ENCODE measurements around the gene HOXC4.

DNA sequence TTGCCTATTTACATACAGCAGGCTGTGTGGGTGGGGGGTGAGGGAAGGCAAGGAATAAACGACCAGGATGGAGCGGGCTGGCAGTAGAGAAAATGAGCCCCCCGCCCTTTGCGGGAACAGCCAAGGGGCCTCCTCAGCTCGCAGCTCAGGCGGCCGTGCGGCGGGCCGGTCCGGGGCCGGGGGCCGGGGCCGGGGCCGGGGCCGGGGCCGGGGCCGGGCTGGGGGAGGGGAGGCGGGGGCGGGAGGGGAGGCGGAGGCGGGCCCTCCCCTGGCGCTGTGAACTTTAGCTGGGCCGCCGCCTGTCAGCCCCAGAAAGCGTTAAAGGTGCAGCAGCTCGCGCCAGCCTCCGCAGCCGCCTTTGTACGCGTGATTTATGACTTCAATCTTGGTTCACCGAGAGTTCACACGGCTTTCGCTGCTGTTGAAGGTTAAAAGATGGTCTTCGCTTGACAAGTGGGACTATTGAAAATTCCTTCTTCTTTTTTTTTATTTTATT lies 28.8 kb downstream of the HOXC4 start:
- TF ChIP-seq, protein P1, sequence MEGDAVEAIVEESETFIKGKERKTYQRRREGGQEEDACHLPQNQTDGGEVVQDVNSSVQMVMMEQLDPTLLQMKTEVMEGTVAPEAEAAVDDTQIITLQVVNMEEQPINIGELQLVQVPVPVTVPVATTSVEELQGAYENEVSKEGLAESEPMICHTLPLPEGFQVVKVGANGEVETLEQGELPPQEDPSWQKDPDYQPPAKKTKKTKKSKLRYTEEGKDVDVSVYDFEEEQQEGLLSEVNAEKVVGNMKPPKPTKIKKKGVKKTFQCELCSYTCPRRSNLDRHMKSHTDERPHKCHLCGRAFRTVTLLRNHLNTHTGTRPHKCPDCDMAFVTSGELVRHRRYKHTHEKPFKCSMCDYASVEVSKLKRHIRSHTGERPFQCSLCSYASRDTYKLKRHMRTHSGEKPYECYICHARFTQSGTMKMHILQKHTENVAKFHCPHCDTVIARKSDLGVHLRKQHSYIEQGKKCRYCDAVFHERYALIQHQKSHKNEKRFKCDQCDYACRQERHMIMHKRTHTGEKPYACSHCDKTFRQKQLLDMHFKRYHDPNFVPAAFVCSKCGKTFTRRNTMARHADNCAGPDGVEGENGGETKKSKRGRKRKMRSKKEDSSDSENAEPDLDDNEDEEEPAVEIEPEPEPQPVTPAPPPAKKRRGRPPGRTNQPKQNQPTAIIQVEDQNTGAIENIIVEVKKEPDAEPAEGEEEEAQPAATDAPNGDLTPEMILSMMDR (IDR thresholded peaks at IDR 0.05): no peak
- TF ChIP-seq POLR2AphosphoS5 (IDR thresholded peaks at IDR 0.05): peak; percentile 31
- TF ChIP-seq EP300 (IDR thresholded peaks at IDR 0.05): no peak
